ENCODE measurements around the gene EHD4.
A peak's percentile ranks its signal among the peaks of the same experiment; 100 is the strongest.

DNA sequence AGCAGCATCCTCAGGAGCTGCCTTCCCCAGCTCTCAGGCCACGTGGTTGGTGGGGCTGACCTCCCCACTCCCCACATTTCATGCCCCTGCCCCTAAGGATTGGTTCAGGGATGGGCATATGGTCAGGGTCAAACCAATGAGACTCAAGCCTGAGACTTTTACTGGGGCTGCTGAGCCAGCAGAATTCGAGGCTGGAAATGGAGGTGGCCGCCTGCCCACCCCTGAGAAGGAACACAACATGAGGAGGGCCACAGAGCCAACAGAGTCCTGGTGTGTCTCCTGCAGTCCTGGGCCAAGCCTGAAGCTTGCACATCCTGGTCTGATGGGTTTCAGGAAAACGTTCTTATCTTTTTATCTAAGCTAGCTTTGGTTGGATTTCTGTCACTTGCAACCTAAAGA is 5.9 kb downstream of the EHD4 start:
- TF ChIP-seq, protein P1, sequence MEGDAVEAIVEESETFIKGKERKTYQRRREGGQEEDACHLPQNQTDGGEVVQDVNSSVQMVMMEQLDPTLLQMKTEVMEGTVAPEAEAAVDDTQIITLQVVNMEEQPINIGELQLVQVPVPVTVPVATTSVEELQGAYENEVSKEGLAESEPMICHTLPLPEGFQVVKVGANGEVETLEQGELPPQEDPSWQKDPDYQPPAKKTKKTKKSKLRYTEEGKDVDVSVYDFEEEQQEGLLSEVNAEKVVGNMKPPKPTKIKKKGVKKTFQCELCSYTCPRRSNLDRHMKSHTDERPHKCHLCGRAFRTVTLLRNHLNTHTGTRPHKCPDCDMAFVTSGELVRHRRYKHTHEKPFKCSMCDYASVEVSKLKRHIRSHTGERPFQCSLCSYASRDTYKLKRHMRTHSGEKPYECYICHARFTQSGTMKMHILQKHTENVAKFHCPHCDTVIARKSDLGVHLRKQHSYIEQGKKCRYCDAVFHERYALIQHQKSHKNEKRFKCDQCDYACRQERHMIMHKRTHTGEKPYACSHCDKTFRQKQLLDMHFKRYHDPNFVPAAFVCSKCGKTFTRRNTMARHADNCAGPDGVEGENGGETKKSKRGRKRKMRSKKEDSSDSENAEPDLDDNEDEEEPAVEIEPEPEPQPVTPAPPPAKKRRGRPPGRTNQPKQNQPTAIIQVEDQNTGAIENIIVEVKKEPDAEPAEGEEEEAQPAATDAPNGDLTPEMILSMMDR (IDR thresholded peaks at IDR 0.05; ENCODE audit: extremely low read depth in 1 of 2, insufficient read depth in 1 of 2, low read depth in 1 of 2, low read length in 2 of 2): no peak
- TF ChIP-seq EZH2 (IDR thresholded peaks at IDR 0.05; ENCODE audit: borderline replicate concordance, low read depth, low read length, severe bottlenecking) (no peak), POLR2AphosphoS5 (IDR thresholded peaks at IDR 0.05; ENCODE audit: insufficient read depth, low read depth, low read length) (no peak), POLR2A (IDR thresholded peaks at IDR 0.05; ENCODE audit: low read depth, low read length) (no peak), GATA2 (IDR thresholded peaks at IDR 0.05; ENCODE audit: insufficient read depth, insufficient read length, low read depth, low read length) (peak; percentile 44), JUN (IDR thresholded peaks at IDR 0.05; ENCODE audit: borderline replicate concordance, insufficient read depth, insufficient read length, low read depth) (no peak), FOS (IDR thresholded peaks at IDR 0.05; ENCODE audit: borderline replicate concordance, insufficient read depth, low read length) (no peak), MYC (IDR thresholded peaks at IDR 0.05; ENCODE audit: low read depth, low read length) (no peak)
